SU-DHL-6 (cell line): ENCODE results near the gene NUP210L.

Experiments used
- H2AFZ ChIP-seq: fragments of 200-600 bp; sonication (generic); 2 replicates; pipeline ENCODE4 v1.6.1; 2014; ENCODE audit warnings: low read depth, mild to moderate bottlenecking, moderate library complexity, mixed read lengths, antibody characterized with exemption, low read length; ENCODE audit not compliant: severe bottlenecking
- H3F3A ChIP-seq: fragments of 200-600 bp; shearing (Covaris generic); 2 replicates; pipeline ENCODE4 v1.6.0; 2016; ENCODE audit warnings: antibody characterized with exemption, mild to moderate bottlenecking; ENCODE audit not compliant: insufficient read depth
- H3K27ac ChIP-seq: fragments of 200-600 bp; sonication (generic); 2 replicates; pipeline ENCODE4 v1.5.1; 2016; ENCODE audit warnings: low read depth, mild to moderate bottlenecking, low read length, moderate library complexity, mixed read lengths
- H3K27me3 ChIP-seq: fragments of 200-600 bp; sonication (generic), shearing (Covaris generic); 2 replicates; pipeline ENCODE4 v1.6.0; 2014; ENCODE audit warnings: mild to moderate bottlenecking, low read length
- H3K36me3 ChIP-seq: fragments of 200-600 bp; sonication (generic); 2 replicates; pipeline ENCODE4 v1.6.1; 2014; ENCODE audit warnings: mild to moderate bottlenecking, low read length, mixed read lengths
- H3K4me2 ChIP-seq: fragments of 300-600, 200-600 bp; shearing (Covaris generic), sonication (generic); 2 replicates; pipeline ENCODE4 v1.6.0; 2014; ENCODE audit warnings: low read length, low read depth, mild to moderate bottlenecking; ENCODE audit not compliant: poor library complexity, severe bottlenecking
- H3K4me3 ChIP-seq: fragments of 200-600 bp; sonication (generic); 2 replicates; pipeline ENCODE4 v1.5.1; 2014; ENCODE audit warnings: antibody characterized with exemption, low read length, mild to moderate bottlenecking, mixed read lengths; ENCODE audit not compliant: insufficient read depth, poor library complexity, severe bottlenecking
- H3K79me2 ChIP-seq: fragments of 200-600 bp; sonication (generic); 2 replicates; pipeline ENCODE4 v1.6.1; 2014; ENCODE audit warnings: mild to moderate bottlenecking, low read length, moderate library complexity; ENCODE audit not compliant: insufficient read depth
- H3K9ac ChIP-seq: fragments of 200-600 bp; sonication (generic); 2 replicates; pipeline ENCODE4 v1.7.0; 2014; ENCODE audit warnings: mild to moderate bottlenecking, low read length
- H3K9me2 ChIP-seq: fragments of 200-600 bp; sonication (generic); replicated peaks from 2 replicates; pipeline ENCODE4 v1.6.1; 2014; ENCODE audit warnings: low read length; ENCODE audit not compliant: insufficient read depth
- H3K9me3 ChIP-seq: fragments of 200-600 bp; sonication (generic); 2 replicates; pipeline ENCODE4 v1.6.1; 2014; ENCODE audit warnings: low read length, mixed read lengths; ENCODE audit not compliant: insufficient read depth
- H4K20me1 ChIP-seq: fragments of 200-600 bp; sonication (generic); 2 replicates; pipeline ENCODE4 v1.6.1; 2014; ENCODE audit warnings: low read depth, mild to moderate bottlenecking, antibody characterized with exemption, low read length, moderate library complexity, mixed read lengths
- EZH2phosphoT487 ChIP-seq: fragments of 200-600 bp; sonication (generic), shearing (Covaris generic); conservative IDR thresholded peaks from 2 replicates; pipeline ENCODE4 v1.6.1; 2018; ENCODE audit warnings: mild to moderate bottlenecking, antibody characterized with exemption, low read length, moderate library complexity, mixed read lengths
- TF ChIP-seq, protein P1 (sequence below): fragments of 200-600 bp; sonication (generic); IDR thresholded peaks from one replicate; pipeline ENCODE4 v1.5.1; 2017; ENCODE audit warnings: antibody characterized with exemption, mild to moderate bottlenecking, low read length, moderate library complexity; ENCODE audit not compliant: insufficient read depth, poor library complexity, severe bottlenecking

NUP210L gene

DNA sequence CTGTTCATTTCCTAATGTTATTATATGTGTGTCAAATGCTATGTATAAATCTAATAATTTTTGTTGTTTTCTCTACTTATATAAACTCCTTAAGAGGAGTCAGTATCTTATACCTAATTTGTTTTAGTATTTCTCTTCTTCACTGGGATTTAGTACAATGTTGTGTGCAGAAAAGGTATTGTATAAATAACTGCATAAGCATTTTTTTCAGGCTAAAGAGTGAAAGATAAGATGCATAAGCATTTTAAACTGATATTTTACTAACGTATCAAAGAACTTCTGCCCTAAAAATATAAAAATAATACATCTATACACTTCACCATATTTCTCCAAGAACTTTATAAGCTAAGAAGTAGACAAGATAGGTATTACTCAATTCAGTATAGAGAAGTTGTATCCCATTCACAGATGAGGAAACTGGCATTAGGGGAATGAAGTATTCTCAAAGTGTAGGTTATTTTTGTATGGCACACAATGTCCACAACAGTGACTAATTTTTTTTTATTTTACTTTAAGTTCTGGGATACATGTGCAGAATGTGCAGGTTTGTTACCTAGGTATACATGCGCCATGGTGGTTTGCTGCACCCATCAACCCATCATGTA lies 59.3 kb downstream of the NUP210L start:
- TF ChIP-seq, protein P1, sequence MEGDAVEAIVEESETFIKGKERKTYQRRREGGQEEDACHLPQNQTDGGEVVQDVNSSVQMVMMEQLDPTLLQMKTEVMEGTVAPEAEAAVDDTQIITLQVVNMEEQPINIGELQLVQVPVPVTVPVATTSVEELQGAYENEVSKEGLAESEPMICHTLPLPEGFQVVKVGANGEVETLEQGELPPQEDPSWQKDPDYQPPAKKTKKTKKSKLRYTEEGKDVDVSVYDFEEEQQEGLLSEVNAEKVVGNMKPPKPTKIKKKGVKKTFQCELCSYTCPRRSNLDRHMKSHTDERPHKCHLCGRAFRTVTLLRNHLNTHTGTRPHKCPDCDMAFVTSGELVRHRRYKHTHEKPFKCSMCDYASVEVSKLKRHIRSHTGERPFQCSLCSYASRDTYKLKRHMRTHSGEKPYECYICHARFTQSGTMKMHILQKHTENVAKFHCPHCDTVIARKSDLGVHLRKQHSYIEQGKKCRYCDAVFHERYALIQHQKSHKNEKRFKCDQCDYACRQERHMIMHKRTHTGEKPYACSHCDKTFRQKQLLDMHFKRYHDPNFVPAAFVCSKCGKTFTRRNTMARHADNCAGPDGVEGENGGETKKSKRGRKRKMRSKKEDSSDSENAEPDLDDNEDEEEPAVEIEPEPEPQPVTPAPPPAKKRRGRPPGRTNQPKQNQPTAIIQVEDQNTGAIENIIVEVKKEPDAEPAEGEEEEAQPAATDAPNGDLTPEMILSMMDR, result no peak
- TF ChIP-seq EZH2phosphoT487, result no peak
- H3K36me3 ChIP-seq, result no peaks in the 10 kb centered on the region

DNA sequence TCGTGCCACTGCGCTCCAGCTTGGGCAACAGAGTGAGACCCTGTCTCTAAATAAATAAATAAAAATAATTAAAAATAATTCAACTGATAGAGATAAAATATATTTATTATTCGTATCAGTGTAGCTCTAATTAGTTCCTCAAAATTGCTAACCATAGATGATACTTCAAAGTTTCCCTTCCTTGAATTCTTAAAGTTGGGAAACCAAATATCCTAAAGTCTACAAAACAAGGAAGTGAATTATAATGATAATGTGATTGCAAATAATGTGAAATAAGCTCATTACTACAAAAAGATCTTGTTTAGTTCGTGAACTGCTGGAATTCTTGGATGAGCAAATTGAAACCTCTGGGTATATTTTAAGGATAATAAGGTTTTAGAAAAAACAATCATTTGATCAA lies 60.5 kb downstream of the NUP210L start:
- no peak overlapping the region for H3K27ac ChIP-seq
- no peak overlapping the region for H3K4me2 ChIP-seq
- no peaks in the 10 kb centered on the region for H3K79me2 ChIP-seq
- no peak overlapping the region for H2AFZ ChIP-seq
- no peaks in the 10 kb centered on the region for H3K9me2 ChIP-seq
- no peak overlapping the region for H3K9ac ChIP-seq
- H3K9me3 ChIP-seq, result peaks cover 8% of the 10 kb centered on the region; the same call in 1 of the 2 replicates
- H3F3A ChIP-seq, result no peaks in the 10 kb centered on the region
- no peak for TF ChIP-seq EZH2phosphoT487
- TF ChIP-seq, protein P1, result no peak
- no peaks in the 10 kb centered on the region for H3K36me3 ChIP-seq
- no peaks in the 10 kb centered on the region for H3K27me3 ChIP-seq
- no peaks in the 10 kb centered on the region for H4K20me1 ChIP-seq
- no peak overlapping the region for H3K4me3 ChIP-seq

More for the DNA sequence above, 59.3 kb downstream of the NUP210L start:
- Histone ChIP-seq H3K27me3 (no peaks in the 10 kb centered on the region), H4K20me1 (no peaks in the 10 kb centered on the region), H3K9ac (no peak overlapping the region), H3K9me2 (no peaks in the 10 kb centered on the region), H3K9me3 (peaks cover 8% of the 10 kb centered on the region; the same call in 1 of the 2 replicates), H3K4me3 (no peak overlapping the region), H2AFZ (no peak overlapping the region), H3K79me2 (no peaks in the 10 kb centered on the region), H3K4me2 (no peak overlapping the region), H3K27ac (no peak overlapping the region), H3F3A (no peaks in the 10 kb centered on the region)

DNA sequence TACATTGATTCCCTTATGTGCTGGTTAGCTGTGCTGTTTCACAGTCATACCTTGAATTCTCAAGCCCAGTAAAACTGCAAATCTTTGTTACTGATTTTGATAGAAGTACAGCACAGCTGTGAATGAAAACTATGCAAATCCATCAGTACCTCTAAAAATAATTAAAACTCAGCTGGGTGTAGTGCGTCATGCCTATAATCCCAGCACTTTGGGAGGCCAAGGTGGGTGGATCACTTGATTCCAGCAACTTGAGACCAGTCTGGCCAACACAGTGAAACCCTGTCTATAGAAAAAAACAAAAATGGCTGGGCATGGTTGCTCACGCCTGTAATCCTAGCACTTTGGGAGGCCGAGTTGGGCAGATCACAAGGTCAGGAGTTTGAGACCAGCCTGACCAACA lies 61.2 kb downstream of the NUP210L start:
- no peaks in the 10 kb centered on the region for H3K79me2 ChIP-seq
- H3K27me3 ChIP-seq, result no peaks in the 10 kb centered on the region
- H4K20me1 ChIP-seq, result no peaks in the 10 kb centered on the region
- H3K9me2 ChIP-seq, result no peaks in the 10 kb centered on the region
- no peak overlapping the region for H2AFZ ChIP-seq
- peaks cover 8% of the 10 kb centered on the region; the same call in 1 of the 2 replicates for H3K9me3 ChIP-seq
- TF ChIP-seq EZH2phosphoT487, result no peak
- TF ChIP-seq, protein P1, result no peak
- H3K9ac ChIP-seq, result no peak overlapping the region
- H3K27ac ChIP-seq, result no peak overlapping the region
- no peaks in the 10 kb centered on the region for H3F3A ChIP-seq
- no peaks in the 10 kb centered on the region for H3K36me3 ChIP-seq
- H3K4me2 ChIP-seq, result no peak overlapping the region
- H3K4me3 ChIP-seq, result no peak overlapping the region
